HG02763 (cell line): ENCODE data around the gene ZMYND8.

ENCODE experiments used
- ATAC-seq: cut with Tn5 transposase; IDR thresholded peaks from one replicate; pipeline ENCODE4 v1.9.1; 2021; ENCODE audit warnings: mild to moderate bottlenecking, moderate library complexity; ENCODE audit not compliant: unreplicated experiment

Gene ZMYND8

GRCh38 chr20:47335251-47336128, 21.0 kb downstream of the ZMYND8 start:
- ATAC-seq = no peak

GRCh38 chr20:47334022-47334551, 22.4 kb downstream of the ZMYND8 start:
- no peak for ATAC-seq

GRCh38 chr20:47332381-47333206, 23.9 kb downstream of the ZMYND8 start:
- ATAC-seq = no peak

- no peak for ATAC-seq
These were observed 25.4 kb downstream of the ZMYND8 start for GRCh38 chr20:47330933-47331708.

- ATAC-seq = no peak
These were observed 26.4 kb downstream of the ZMYND8 start for GRCh38 chr20:47330071-47330470.

- ATAC-seq = no peak
These were observed 28.4 kb downstream of the ZMYND8 start for GRCh38 chr20:47328129-47328528.

GRCh38 chr20:47327711-47328110, 28.8 kb downstream of the ZMYND8 start:
- ATAC-seq = no peak

GRCh38 chr20:47326658-47327268, 29.7 kb downstream of the ZMYND8 start:
- ATAC-seq = no peak

- no peak for ATAC-seq
These were observed 31.3 kb downstream of the ZMYND8 start for GRCh38 chr20:47325242-47325641.

GRCh38 chr20:47320990-47321805, 35.3 kb downstream of the ZMYND8 start:
- no peak for ATAC-seq

- ATAC-seq = no peak
These were observed 36.8 kb downstream of the ZMYND8 start for GRCh38 chr20:47319517-47320252.

GRCh38 chr20:47318586-47319516, 37.6 kb downstream of the ZMYND8 start:
- ATAC-seq = no peak

GRCh38 chr20:47318027-47318585, 38.4 kb downstream of the ZMYND8 start:
- ATAC-seq = no peak

- ATAC-seq = no peak
These were observed 39.2 kb downstream of the ZMYND8 start for GRCh38 chr20:47317127-47317895.

- no peak for ATAC-seq
These were observed 39.7 kb downstream of the ZMYND8 start for GRCh38 chr20:47316776-47317126.

- no peak for ATAC-seq
These were observed 41.0 kb downstream of the ZMYND8 start for GRCh38 chr20:47315339-47316056.
